Endothelial cell of umbilical vein (primary cell): ENCODE data around the gene CACNB1.

Source experiments
- CTCF ChIP-seq, 2 donors: IDR thresholded peaks; 1 replicate in 1 of 2; 2 replicates in 1 of 2; pipeline ENCODE4 v1.5.1; 2011; ENCODE audit warnings: low read length in 2 of 2, mild to moderate bottlenecking in 2 of 2, moderate library complexity in 2 of 2, control low read depth in 1 of 2, inconsistent platforms in 1 of 2, low read depth in 1 of 2; ENCODE audit not compliant: insufficient read depth in 1 of 2; ENCODE audit errors: extremely low read depth in 1 of 2
- EZH2 ChIP-seq: IDR thresholded peaks from 2 replicates; pipeline ENCODE4 v1.6.1; 2012; ENCODE audit warnings: borderline replicate concordance, low read depth, mild to moderate bottlenecking, moderate library complexity, low read length, inconsistent platforms; ENCODE audit not compliant: severe bottlenecking
- FOS ChIP-seq: IDR thresholded peaks from 2 replicates; pipeline ENCODE4 v1.6.1; 2011; ENCODE audit warnings: mild to moderate bottlenecking, low read length, moderate library complexity, borderline replicate concordance; ENCODE audit not compliant: insufficient read depth
- GATA2 ChIP-seq: IDR thresholded peaks from 2 replicates; pipeline ENCODE4 v1.7.0; 2011; ENCODE audit warnings: low read depth, mild to moderate bottlenecking, moderate library complexity, mixed read lengths, low read length; ENCODE audit not compliant: insufficient read length, insufficient read depth
- JUN ChIP-seq: IDR thresholded peaks from 2 replicates; pipeline ENCODE4 v1.6.1; 2011; ENCODE audit warnings: borderline replicate concordance, low read depth; ENCODE audit not compliant: insufficient read length, insufficient read depth
- MAX ChIP-seq: IDR thresholded peaks from 2 replicates; pipeline ENCODE4 v1.6.1; 2011; ENCODE audit not compliant: insufficient read depth, insufficient read length
- MYC ChIP-seq: IDR thresholded peaks from one replicate; pipeline ENCODE4 v1.6.1; 2011; ENCODE audit warnings: mild to moderate bottlenecking, low read depth, low read length
- POLR2A ChIP-seq: IDR thresholded peaks from 2 replicates; pipeline ENCODE4 v1.6.1; 2012; ENCODE audit warnings: low read depth, mild to moderate bottlenecking, control low read depth, low read length
- POLR2AphosphoS5 ChIP-seq: IDR thresholded peaks from 2 replicates; pipeline ENCODE4 v1.6.1; 2012; ENCODE audit warnings: low read depth, mild to moderate bottlenecking, control low read depth, low read length, moderate library complexity; ENCODE audit not compliant: insufficient read depth

- no peak for TF ChIP-seq EZH2
- no peak for TF ChIP-seq CTCF (IDR thresholded peaks at IDR 0.05; ENCODE audit: extremely low read depth in 1 of 2, insufficient read depth in 1 of 2, low read depth in 1 of 2, low read length in 2 of 2)
- TF ChIP-seq POLR2A, result no peak
- no peak for TF ChIP-seq JUN
- no peak for TF ChIP-seq MAX
- no peak for TF ChIP-seq FOS
- no peak for TF ChIP-seq POLR2AphosphoS5
- TF ChIP-seq MYC, result no peak
- TF ChIP-seq GATA2, result no peak
Measured at GRCh38 chr17:39147221-39148185, 50.0 kb downstream of the CACNB1 start.
